ENCODE results near the gene MCUB. TPM values are rescaled to one million over a fixed set of nuclear protein-coding genes. Genes with fewer than 3 reads are reported as not detected.

Gene MCUB
- total RNA-seq, 1 donor: 22.8 TPM

DNA sequence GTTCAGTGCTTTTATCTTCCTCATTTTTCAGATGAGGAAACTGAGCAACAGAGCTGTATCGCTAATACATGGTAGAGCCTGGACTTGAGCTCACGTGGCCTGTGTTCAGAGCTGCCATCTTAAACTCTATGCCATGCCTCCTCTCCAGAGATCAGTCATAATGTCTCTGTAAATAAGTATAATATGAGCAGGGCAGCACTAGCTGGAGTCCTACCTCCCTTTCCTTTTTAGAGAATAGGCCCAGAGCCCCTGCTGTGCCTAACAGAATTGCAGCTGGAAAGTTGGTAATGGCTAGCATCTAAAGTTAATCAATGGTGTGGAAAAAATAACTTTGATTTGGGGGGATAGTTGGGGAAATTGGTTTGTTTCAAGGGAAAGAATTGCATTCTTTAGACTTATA lies 122.8 kb downstream of the MCUB start:
- TF ChIP-seq, protein P1, sequence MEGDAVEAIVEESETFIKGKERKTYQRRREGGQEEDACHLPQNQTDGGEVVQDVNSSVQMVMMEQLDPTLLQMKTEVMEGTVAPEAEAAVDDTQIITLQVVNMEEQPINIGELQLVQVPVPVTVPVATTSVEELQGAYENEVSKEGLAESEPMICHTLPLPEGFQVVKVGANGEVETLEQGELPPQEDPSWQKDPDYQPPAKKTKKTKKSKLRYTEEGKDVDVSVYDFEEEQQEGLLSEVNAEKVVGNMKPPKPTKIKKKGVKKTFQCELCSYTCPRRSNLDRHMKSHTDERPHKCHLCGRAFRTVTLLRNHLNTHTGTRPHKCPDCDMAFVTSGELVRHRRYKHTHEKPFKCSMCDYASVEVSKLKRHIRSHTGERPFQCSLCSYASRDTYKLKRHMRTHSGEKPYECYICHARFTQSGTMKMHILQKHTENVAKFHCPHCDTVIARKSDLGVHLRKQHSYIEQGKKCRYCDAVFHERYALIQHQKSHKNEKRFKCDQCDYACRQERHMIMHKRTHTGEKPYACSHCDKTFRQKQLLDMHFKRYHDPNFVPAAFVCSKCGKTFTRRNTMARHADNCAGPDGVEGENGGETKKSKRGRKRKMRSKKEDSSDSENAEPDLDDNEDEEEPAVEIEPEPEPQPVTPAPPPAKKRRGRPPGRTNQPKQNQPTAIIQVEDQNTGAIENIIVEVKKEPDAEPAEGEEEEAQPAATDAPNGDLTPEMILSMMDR (IDR thresholded peaks at IDR 0.05; ENCODE audit: extremely low read depth, low read depth, low read length): no peak
- no peak for DNase-seq (ENCODE audit: insufficient read length, low spot score, missing footprints)
- no peak overlapping the region for H2AFZ ChIP-seq (ENCODE audit: low read length)
- H3K27ac ChIP-seq (ENCODE audit: low read depth, low read length): no peak overlapping the region
- H3K4me1 ChIP-seq (ENCODE audit: insufficient read depth, low read length): no peaks in the 10 kb centered on the region
- no peaks in the 10 kb centered on the region for H3K27me3 ChIP-seq (ENCODE audit: insufficient read depth, low read length)
- peaks cover 4% of the 10 kb centered on the region for H3K36me3 ChIP-seq (ENCODE audit: insufficient read depth, low read length)
- no peaks in the 10 kb centered on the region for H4K20me1 ChIP-seq (ENCODE audit: insufficient read depth, low read length)
- H3K4me2 ChIP-seq (ENCODE audit: insufficient read depth, low read length): no peak overlapping the region
- no peaks in the 10 kb centered on the region for H3K9me3 ChIP-seq (ENCODE audit: low read depth, low read length)
- H3K79me2 ChIP-seq (ENCODE audit: insufficient read depth, low read length): no peaks in the 10 kb centered on the region
- no peak overlapping the region for H3K4me3 ChIP-seq (ENCODE audit: insufficient read depth, low read length)

DNA sequence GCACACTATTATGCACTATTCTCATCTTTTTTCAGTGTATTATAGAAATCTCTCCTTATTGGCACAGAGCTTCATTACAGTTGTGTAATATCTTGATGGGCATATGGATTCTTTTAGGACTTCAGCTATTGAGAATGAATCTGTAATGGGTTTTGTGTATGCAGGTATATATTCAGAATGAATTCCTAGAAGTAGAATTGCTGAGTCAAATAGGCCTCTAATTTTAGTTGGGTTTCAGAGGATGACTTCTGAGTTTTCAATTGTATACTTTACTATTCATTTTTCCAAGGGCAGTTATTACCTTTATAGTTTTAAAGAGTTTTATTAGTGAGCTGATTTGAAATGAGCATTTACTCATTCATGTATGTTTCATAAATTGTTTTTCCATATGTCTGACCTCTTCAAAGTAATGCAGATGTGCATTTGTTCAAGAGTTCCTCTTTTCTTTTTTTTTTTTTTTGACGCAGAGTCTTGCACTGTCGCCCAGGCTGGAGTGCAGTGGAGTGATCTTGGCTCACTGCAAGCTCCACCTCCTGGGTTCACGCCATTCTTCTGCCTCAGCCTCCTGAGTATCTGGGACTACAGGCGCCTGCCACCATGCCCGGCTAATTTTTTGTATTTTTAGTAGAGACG lies 123.7 kb downstream of the MCUB start:
- no peaks in the 10 kb centered on the region for H3K9me3 ChIP-seq (ENCODE audit: low read depth, low read length)
- no peaks in the 10 kb centered on the region for H3K79me2 ChIP-seq (ENCODE audit: insufficient read depth, low read length)
- TF ChIP-seq, protein P1 (IDR thresholded peaks at IDR 0.05; ENCODE audit: extremely low read depth, low read depth, low read length): no peak
- no peak overlapping the region for H2AFZ ChIP-seq (ENCODE audit: low read length)
- H3K27me3 ChIP-seq (ENCODE audit: insufficient read depth, low read length): no peaks in the 10 kb centered on the region
- H4K20me1 ChIP-seq (ENCODE audit: insufficient read depth, low read length): no peaks in the 10 kb centered on the region
- H3K27ac ChIP-seq (ENCODE audit: low read depth, low read length): no peak overlapping the region
- no peaks in the 10 kb centered on the region for H3K4me1 ChIP-seq (ENCODE audit: insufficient read depth, low read length)
- no peak overlapping the region for H3K4me2 ChIP-seq (ENCODE audit: insufficient read depth, low read length)
- DNase-seq (ENCODE audit: insufficient read length, low spot score, missing footprints): no peak
- H3K4me3 ChIP-seq (ENCODE audit: insufficient read depth, low read length): no peak overlapping the region
- H3K36me3 ChIP-seq (ENCODE audit: insufficient read depth, low read length): peaks cover 4% of the 10 kb centered on the region

- peaks cover 9% of the 10 kb centered on the region for H3K36me3 ChIP-seq (ENCODE audit: insufficient read depth, low read length)
- no peaks in the 10 kb centered on the region for H3K4me1 ChIP-seq (ENCODE audit: insufficient read depth, low read length)
- no peak overlapping the region for H3K4me3 ChIP-seq (ENCODE audit: insufficient read depth, low read length)
- H3K79me2 ChIP-seq (ENCODE audit: insufficient read depth, low read length): no peaks in the 10 kb centered on the region
- H3K9me3 ChIP-seq (ENCODE audit: low read depth, low read length): no peaks in the 10 kb centered on the region
- H3K27me3 ChIP-seq (ENCODE audit: insufficient read depth, low read length): no peaks in the 10 kb centered on the region
- no peaks in the 10 kb centered on the region for H4K20me1 ChIP-seq (ENCODE audit: insufficient read depth, low read length)
- H3K4me2 ChIP-seq (ENCODE audit: insufficient read depth, low read length): no peak overlapping the region
- H2AFZ ChIP-seq (ENCODE audit: low read length): no peak overlapping the region
- TF ChIP-seq, protein P1 (IDR thresholded peaks at IDR 0.05; ENCODE audit: extremely low read depth, low read depth, low read length): no peak
- H3K27ac ChIP-seq (ENCODE audit: low read depth, low read length): no peak overlapping the region
- no peak for DNase-seq (ENCODE audit: insufficient read length, low spot score, missing footprints)
These were observed 124.7 kb downstream of the MCUB start for GRCh38 chr4:109684727-109685126.

DNA sequence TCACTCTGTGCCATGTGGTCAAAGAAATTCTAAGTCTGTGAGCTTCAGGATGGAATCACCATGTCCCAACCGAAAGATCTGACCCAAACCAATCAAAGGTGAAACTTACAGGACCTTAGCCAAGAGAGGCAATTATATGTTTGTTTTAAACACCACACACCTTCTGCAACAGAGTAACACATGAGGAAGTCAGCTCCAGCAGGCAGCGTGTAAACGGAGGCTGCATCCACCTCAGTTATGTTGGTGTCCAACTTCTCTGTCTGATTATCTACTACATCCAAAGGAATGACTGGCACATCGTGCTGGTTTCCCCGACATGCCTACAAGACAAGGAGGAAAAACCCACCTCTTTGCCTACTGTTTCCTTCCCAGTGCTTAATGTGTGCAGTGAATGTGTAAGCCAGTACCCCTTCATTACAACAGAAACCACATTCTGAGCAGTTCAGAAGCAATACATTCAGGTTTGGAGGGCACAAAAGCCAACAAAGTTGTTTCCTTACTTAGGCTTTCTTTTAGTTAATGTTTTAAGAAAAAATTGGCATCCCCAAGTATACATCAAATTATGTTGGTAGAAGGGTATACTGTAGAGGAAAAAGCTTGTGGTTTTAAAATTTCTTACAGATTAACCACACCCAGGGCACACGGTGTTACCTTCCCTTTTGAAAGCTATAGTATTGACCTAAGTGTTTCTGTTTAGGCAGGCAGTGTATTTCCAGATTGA lies 130.8 kb downstream of the MCUB start:
- Histone ChIP-seq H3K9me3 (ENCODE audit: low read depth, low read length) (no peaks in the 10 kb centered on the region), H3K27me3 (ENCODE audit: insufficient read depth, low read length) (no peaks in the 10 kb centered on the region), H3K27ac (ENCODE audit: low read depth, low read length) (no peak overlapping the region), H3K79me2 (ENCODE audit: insufficient read depth, low read length) (no peaks in the 10 kb centered on the region), H4K20me1 (ENCODE audit: insufficient read depth, low read length) (no peaks in the 10 kb centered on the region), H3K4me2 (ENCODE audit: insufficient read depth, low read length) (no peak overlapping the region), H2AFZ (ENCODE audit: low read length) (no peak overlapping the region), H3K4me1 (ENCODE audit: insufficient read depth, low read length) (no peaks in the 10 kb centered on the region), H3K36me3 (ENCODE audit: insufficient read depth, low read length) (peaks cover 27% of the 10 kb centered on the region), H3K4me3 (ENCODE audit: insufficient read depth, low read length) (no peak overlapping the region)
- DNase-seq (ENCODE audit: insufficient read length, low spot score, missing footprints): no peak
- TF ChIP-seq, protein P1 (IDR thresholded peaks at IDR 0.05; ENCODE audit: extremely low read depth, low read depth, low read length): no peak

Measured in osteoblast (primary cell).